Lower leg skin (tissue), 3 donors: ENCODE results near the gene YBEY.

ENCODE experiments used
- POLR2A ChIP-seq, 2 donors: fragments of 450-650 bp; IDR thresholded peaks; one replicate each; pipeline ENCODE4 v1.6.1; 2016 to 2017; ENCODE audit warnings: antibody characterized with exemption in 2 of 2, mild to moderate bottlenecking in 1 of 2, moderate library complexity in 1 of 2
- TF ChIP-seq, protein P1 (sequence below), 3 donors: fragments of 450-650 bp; IDR thresholded peaks; one replicate each; pipeline ENCODE4 v1.5.1; 2016; ENCODE audit warnings: antibody characterized with exemption in 3 of 3, mild to moderate bottlenecking in 3 of 3, moderate library complexity in 2 of 3

DNA sequence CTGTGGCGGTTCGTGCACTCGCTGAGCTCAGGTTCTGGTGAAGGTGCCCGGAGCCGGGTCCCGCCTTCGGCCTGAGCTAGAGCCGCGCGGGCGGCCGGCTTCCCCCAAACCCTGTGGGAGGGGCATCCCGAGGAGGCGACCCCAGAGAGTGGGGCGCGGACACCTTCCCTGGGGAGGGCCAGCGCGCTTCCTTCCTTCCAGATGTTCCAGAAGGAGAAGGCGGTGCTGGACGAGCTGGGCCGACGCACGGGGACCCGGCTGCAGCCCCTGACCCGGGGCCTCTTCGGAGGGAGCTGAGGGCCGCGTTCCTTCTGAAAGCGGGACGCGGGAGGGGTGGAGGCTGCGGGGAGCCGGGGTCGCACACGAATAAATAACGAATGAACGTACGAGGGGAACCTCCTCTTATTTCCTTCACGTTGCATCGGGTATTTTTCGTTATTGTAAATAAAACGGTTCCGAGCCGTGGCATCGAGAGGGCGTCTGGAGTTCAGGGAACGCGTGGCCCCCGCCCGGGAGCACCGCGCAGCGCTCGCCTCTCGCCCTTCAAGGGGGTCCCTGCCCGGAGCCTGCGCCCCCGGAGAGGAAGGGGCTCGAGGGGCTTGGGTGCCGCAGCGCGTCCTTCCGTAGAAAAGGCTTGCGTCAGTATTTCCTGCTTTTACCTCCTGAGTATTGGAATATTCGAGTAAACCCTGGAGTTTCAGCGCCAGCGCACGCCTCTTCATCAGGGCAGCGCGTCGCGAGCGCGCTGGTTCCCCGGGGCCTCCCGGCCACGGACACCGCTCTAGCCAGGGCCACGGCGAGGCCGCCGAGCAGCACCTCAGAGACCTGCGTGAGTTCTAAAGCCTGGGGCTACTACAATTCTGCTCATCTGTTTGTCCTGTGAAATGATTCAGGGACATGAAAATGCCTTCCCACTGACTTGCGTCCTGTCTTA, 11.5 kb downstream of the YBEY start:
- TF ChIP-seq, protein P1, sequence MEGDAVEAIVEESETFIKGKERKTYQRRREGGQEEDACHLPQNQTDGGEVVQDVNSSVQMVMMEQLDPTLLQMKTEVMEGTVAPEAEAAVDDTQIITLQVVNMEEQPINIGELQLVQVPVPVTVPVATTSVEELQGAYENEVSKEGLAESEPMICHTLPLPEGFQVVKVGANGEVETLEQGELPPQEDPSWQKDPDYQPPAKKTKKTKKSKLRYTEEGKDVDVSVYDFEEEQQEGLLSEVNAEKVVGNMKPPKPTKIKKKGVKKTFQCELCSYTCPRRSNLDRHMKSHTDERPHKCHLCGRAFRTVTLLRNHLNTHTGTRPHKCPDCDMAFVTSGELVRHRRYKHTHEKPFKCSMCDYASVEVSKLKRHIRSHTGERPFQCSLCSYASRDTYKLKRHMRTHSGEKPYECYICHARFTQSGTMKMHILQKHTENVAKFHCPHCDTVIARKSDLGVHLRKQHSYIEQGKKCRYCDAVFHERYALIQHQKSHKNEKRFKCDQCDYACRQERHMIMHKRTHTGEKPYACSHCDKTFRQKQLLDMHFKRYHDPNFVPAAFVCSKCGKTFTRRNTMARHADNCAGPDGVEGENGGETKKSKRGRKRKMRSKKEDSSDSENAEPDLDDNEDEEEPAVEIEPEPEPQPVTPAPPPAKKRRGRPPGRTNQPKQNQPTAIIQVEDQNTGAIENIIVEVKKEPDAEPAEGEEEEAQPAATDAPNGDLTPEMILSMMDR (IDR thresholded peaks at IDR 0.05) = no peak
- no peak for TF ChIP-seq POLR2A (IDR thresholded peaks at IDR 0.05)
